H9 (cell line): ENCODE results near the gene ELF1. TPM values are rescaled to one million over a fixed set of nuclear protein-coding genes. Genes with fewer than 3 reads are reported as not detected.

Source experiments
- DNase-seq: peaks from one replicate; pipeline ENCODE4 v3.0.0-alpha.2; 2017
- H2AFZ ChIP-seq: one replicate; pipeline ENCODE4 v1.6.1; 2013; ENCODE audit warnings: mild to moderate bottlenecking, low read length, control low read depth, moderate library complexity
- H2AK5ac ChIP-seq: 2 replicates; pipeline ENCODE4 v1.6.1; 2013; ENCODE audit warnings: low read length, control low read depth, mixed read lengths; ENCODE audit not compliant: insufficient read length
- H2BK120ac ChIP-seq: one replicate; pipeline ENCODE4 v1.6.1; 2013; ENCODE audit warnings: low read depth, mild to moderate bottlenecking, low read length, control low read depth, inconsistent platforms; ENCODE audit not compliant: poor library complexity, severe bottlenecking
- H2BK12ac ChIP-seq: 2 replicates; pipeline ENCODE4 v1.6.1; 2013; ENCODE audit warnings: low read length, control low read depth, mixed read lengths, low read depth; ENCODE audit not compliant: insufficient read length
- H2BK15ac ChIP-seq: 2 replicates; pipeline ENCODE4 v1.6.1; 2013; ENCODE audit warnings: low read depth, low read length, control low read depth
- H2BK20ac ChIP-seq: one replicate; pipeline ENCODE4 v1.6.1; 2013; ENCODE audit warnings: low read depth, mild to moderate bottlenecking, low read length, control low read depth, inconsistent platforms; ENCODE audit not compliant: poor library complexity, severe bottlenecking
- H2BK5ac ChIP-seq: 2 replicates; pipeline ENCODE4 v1.6.1; 2013; ENCODE audit warnings: low read length, control low read depth, mixed read lengths; ENCODE audit not compliant: insufficient read length
- H3K14ac ChIP-seq: 2 replicates; pipeline ENCODE4 v1.6.1; 2013; ENCODE audit warnings: low read length, control low read depth; ENCODE audit not compliant: insufficient read depth
- H3K18ac ChIP-seq: 2 replicates; pipeline ENCODE4 v1.6.1; 2013; ENCODE audit warnings: low read depth, mild to moderate bottlenecking, mixed read lengths, low read length, control low read depth; ENCODE audit not compliant: insufficient read length
- H3K23ac ChIP-seq: 2 replicates; pipeline ENCODE4 v1.6.1; 2013; ENCODE audit warnings: low read length, control low read depth, mixed read lengths, low read depth; ENCODE audit not compliant: insufficient read length
- H3K23me2 ChIP-seq: 2 replicates; pipeline ENCODE4 v1.6.1; 2013; ENCODE audit warnings: low read depth, mild to moderate bottlenecking, mixed read lengths, low read length, control low read depth; ENCODE audit not compliant: insufficient read length, poor library complexity, severe bottlenecking
- H3K27ac ChIP-seq: 2 replicates; pipeline ENCODE4 v1.5.1; 2013; ENCODE audit warnings: low read length, control low read depth, mixed read lengths, low read depth; ENCODE audit not compliant: insufficient read length
- H3K27me3 ChIP-seq: 2 replicates; pipeline ENCODE4 v1.6.1; 2013; ENCODE audit warnings: low read length, control low read depth, inconsistent platforms; ENCODE audit not compliant: insufficient read depth
- H3K4ac ChIP-seq: 2 replicates; pipeline ENCODE4 v1.6.1; 2013; ENCODE audit warnings: low read depth, mild to moderate bottlenecking, control low read depth, inconsistent platforms, low read length, moderate library complexity
- H3K4me1 ChIP-seq: 2 replicates; pipeline ENCODE4 v1.6.1; 2013; ENCODE audit warnings: low read length, control low read depth, inconsistent platforms; ENCODE audit not compliant: insufficient read depth
- H3K4me2 ChIP-seq: 2 replicates; pipeline ENCODE4 v1.6.1; 2013; ENCODE audit warnings: low read length, control low read depth, mixed read lengths; ENCODE audit not compliant: insufficient read length, insufficient read depth
- H3K56ac ChIP-seq: 2 replicates; pipeline ENCODE4 v1.6.1; 2013; ENCODE audit warnings: low read depth, mild to moderate bottlenecking, mixed read lengths, low read length, control low read depth; ENCODE audit not compliant: insufficient read length
- H3K79me1 ChIP-seq: 2 replicates; pipeline ENCODE4 v1.6.1; 2013; ENCODE audit warnings: low read depth, mild to moderate bottlenecking, moderate library complexity, low read length, control low read depth, inconsistent platforms; ENCODE audit not compliant: insufficient read depth, poor library complexity, severe bottlenecking
- H3K79me2 ChIP-seq: 2 replicates; pipeline ENCODE4 v1.6.1; 2013; ENCODE audit warnings: low read length, control low read depth, inconsistent platforms; ENCODE audit not compliant: insufficient read depth
- H3K9ac ChIP-seq: 2 replicates; pipeline ENCODE4 v1.6.1; 2013; ENCODE audit warnings: low read length, control low read depth, mixed read lengths; ENCODE audit not compliant: insufficient read length; ENCODE audit errors: extremely low read depth
- H3K9me3 ChIP-seq: one replicate; pipeline ENCODE4 v1.6.1; 2013; ENCODE audit warnings: low read depth, low read length, inconsistent platforms; ENCODE audit not compliant: control insufficient read depth
- H3T11ph ChIP-seq: one replicate; pipeline ENCODE4 v1.6.1; 2013; ENCODE audit warnings: mild to moderate bottlenecking, low read length, control low read depth, inconsistent platforms
- H4K20me1 ChIP-seq: one replicate; pipeline ENCODE4 v1.6.1; 2013; ENCODE audit not compliant: control insufficient read depth, insufficient read length, insufficient read depth
- H4K5ac ChIP-seq: 2 replicates; pipeline ENCODE4 v1.6.1; 2013; ENCODE audit warnings: low read depth, mild to moderate bottlenecking, mixed read lengths, low read length, control low read depth; ENCODE audit not compliant: insufficient read length
- H4K8ac ChIP-seq: replicated peaks from 2 replicates; pipeline ENCODE4 v1.6.1; 2013; ENCODE audit warnings: low read length, control low read depth, mixed read lengths, low read depth; ENCODE audit not compliant: insufficient read length
- H4K91ac ChIP-seq: 2 replicates; pipeline ENCODE4 v1.6.1; 2013; ENCODE audit warnings: low read depth, mild to moderate bottlenecking, moderate library complexity, mixed read lengths, low read length, control low read depth; ENCODE audit not compliant: insufficient read length
- H3K27ac Mint-ChIP-seq, 3 experiments: 2 replicates in 2 of 3; 3 replicates in 1 of 3; pipeline ENCODE4 v1.8.0; 2020 to 2021; ENCODE audit warnings: mixed read lengths in 3 of 3, mild to moderate bottlenecking in 1 of 3, moderate library complexity in 1 of 3
- H3K27me3 Mint-ChIP-seq: 2 replicates; pipeline ENCODE4 v1.8.0; 2021; ENCODE audit warnings: low read depth, mild to moderate bottlenecking, moderate library complexity, mixed read lengths
- H3K36me3 Mint-ChIP-seq, 3 experiments: 2 replicates in 2 of 3; 3 replicates in 1 of 3; pipeline ENCODE4 v1.8.0; 2020 to 2021; ENCODE audit warnings: low read depth in 3 of 3, mixed read lengths in 3 of 3; ENCODE audit not compliant: insufficient read depth in 1 of 3
- H3K4me1 Mint-ChIP-seq, 2 experiments: 2 replicates each; pipeline ENCODE4 v1.8.0; 2020; ENCODE audit warnings: mixed read lengths in 2 of 2
- H3K4me3 Mint-ChIP-seq, 2 experiments: 2 replicates in 1 of 2; 3 replicates in 1 of 2; pipeline ENCODE4 v1.8.0; 2020 to 2021; ENCODE audit warnings: mild to moderate bottlenecking in 2 of 2, mixed read lengths in 2 of 2, moderate library complexity in 1 of 2
- H3K9me3 Mint-ChIP-seq, 2 experiments: 2 replicates in 1 of 2; 3 replicates in 1 of 2; pipeline ENCODE4 v1.8.0; 2020; ENCODE audit warnings: mild to moderate bottlenecking in 2 of 2, mixed read lengths in 2 of 2, moderate library complexity in 1 of 2
- WGBS: extraction: QIAGEN DNeasy Blood & Tissue Kit; methylation state at CpG from one replicate; pipeline ENCODE4 v1.1.7; 2013; ENCODE audit warnings: missing lambda C conversion rate, low lambda C conversion rate, mixed read lengths; ENCODE audit not compliant: insufficient read length; ENCODE audit errors: extremely low coverage; 5-methylcytosine and 5-hydroxymethylcytosine counted together
- total RNA-seq: library from RNA; stranded (reverse); gene quantifications from 2 replicates; pipeline ENCODE4 v1.2.1, GENCODE V29; 2021
- TF ChIP-seq, protein P1 (sequence below): fragments of 200-600 bp; sonication (generic); conservative IDR thresholded peaks from 3 replicates; pipeline ENCODE4 v1.8.0; 2021; ENCODE audit warnings: antibody characterized with exemption, mild to moderate bottlenecking

The ELF1 gene
- total RNA-seq, 1 experiment from 2014 or later: 15.5 TPM

DNA sequence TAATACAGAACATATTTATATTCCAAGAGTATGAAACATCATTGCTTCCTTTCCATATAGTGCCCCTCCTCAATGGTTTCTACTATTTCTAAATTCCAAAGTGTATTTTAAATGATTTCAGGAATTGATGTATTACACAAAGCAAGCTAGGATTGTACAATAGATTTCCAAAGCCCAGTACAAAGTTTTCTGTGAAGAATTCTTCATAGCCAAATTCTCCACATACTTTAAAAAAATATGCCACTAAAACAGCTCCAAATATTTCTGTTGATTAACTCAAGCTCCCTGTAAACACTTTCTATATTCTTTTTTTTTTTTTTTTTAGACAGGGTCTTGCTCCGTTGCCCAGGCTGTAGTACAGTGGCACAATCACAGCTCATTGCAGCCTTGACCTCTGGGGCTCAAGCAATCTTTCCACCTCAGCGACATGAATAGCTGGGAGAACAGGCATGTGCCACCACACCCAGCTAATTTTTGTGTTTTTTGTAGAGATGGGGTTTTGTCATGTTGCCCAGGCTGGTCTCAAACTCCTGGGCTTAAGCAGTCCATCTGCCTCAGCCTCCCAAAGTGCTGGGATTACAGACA is 50.6 kb downstream of the ELF1 start:
- Histone ChIP-seq H4K8ac (no peak overlapping the region), H3K4me2 (no peak overlapping the region), H3K27me3 (no peaks in the 10 kb centered on the region), H2BK120ac (no peak overlapping the region), H3K9ac (no peak overlapping the region), H3K4me1 (no peaks in the 10 kb centered on the region), H2BK5ac (no peak overlapping the region), H3K56ac (no peak overlapping the region), H2AFZ (no peak overlapping the region), H4K91ac (no peak overlapping the region), H4K20me1 (no peaks in the 10 kb centered on the region), H3K27ac (no peak overlapping the region), H3K18ac (no peak overlapping the region), H3K14ac (no peak overlapping the region), H3K9me3 (no peaks in the 10 kb centered on the region), H3K79me1 (no peaks in the 10 kb centered on the region), H4K5ac (no peak overlapping the region), H3K79me2 (no peaks in the 10 kb centered on the region), H3T11ph (no peak overlapping the region), H2BK12ac (no peak overlapping the region), H2BK15ac (no peak overlapping the region), H3K4ac (no peak overlapping the region), H3K23ac (no peak overlapping the region), H2AK5ac (no peak overlapping the region), H3K23me2 (no peaks in the 10 kb centered on the region), H2BK20ac (no peak overlapping the region)
- no peak for DNase-seq
- H3K36me3 Mint-ChIP-seq: no peaks in the 10 kb centered on the region
- WGBS: no CpG with 5 or more reads among the region's 2 CpGs
- peaks cover 0 to 3% of the 10 kb centered on the region in 2 experiments; a peak in 1 of 4 replicates for H3K4me1 Mint-ChIP-seq
- TF ChIP-seq, protein P1, sequence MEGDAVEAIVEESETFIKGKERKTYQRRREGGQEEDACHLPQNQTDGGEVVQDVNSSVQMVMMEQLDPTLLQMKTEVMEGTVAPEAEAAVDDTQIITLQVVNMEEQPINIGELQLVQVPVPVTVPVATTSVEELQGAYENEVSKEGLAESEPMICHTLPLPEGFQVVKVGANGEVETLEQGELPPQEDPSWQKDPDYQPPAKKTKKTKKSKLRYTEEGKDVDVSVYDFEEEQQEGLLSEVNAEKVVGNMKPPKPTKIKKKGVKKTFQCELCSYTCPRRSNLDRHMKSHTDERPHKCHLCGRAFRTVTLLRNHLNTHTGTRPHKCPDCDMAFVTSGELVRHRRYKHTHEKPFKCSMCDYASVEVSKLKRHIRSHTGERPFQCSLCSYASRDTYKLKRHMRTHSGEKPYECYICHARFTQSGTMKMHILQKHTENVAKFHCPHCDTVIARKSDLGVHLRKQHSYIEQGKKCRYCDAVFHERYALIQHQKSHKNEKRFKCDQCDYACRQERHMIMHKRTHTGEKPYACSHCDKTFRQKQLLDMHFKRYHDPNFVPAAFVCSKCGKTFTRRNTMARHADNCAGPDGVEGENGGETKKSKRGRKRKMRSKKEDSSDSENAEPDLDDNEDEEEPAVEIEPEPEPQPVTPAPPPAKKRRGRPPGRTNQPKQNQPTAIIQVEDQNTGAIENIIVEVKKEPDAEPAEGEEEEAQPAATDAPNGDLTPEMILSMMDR: no peak
- no peak overlapping the region for H3K27ac Mint-ChIP-seq
- H3K9me3 Mint-ChIP-seq: no peaks in the 10 kb centered on the region
- H3K4me3 Mint-ChIP-seq: no peak overlapping the region
- H3K27me3 Mint-ChIP-seq: no peaks in the 10 kb centered on the region
